DND-41 (cell line): Measurements from ENCODE around the gene PIGX.
"Not testable (repeated sequence)": the region's sequence is repeated elsewhere in the genome, so short reads cannot be mapped to it uniquely, and the experiment has no call there.

ENCODE experiments used
- ATAC-seq: fragments of 200-7000 bp; cut with Tn5 transposase; 3 replicates; pipeline ENCODE4 v1.9.1; 2021; ENCODE audit warnings: low read depth; ENCODE audit not compliant: insufficient read depth
- DNase-seq: peaks from one replicate; pipeline ENCODE4 v3.0.0-alpha.2; 2020
- H2AFZ ChIP-seq: 2 replicates; pipeline ENCODE4 v1.6.0; 2012; ENCODE audit warnings: low read depth, low read length
- H3K27ac ChIP-seq: 2 replicates; pipeline ENCODE4 v1.5.1; 2012; ENCODE audit warnings: low read length, inconsistent platforms
- H3K27me3 ChIP-seq: fragments of 200-600 bp; sonication (generic); 2 replicates; pipeline ENCODE4 v1.6.0; 2012; ENCODE audit warnings: low read length, mild to moderate bottlenecking, inconsistent platforms; ENCODE audit not compliant: insufficient read depth, poor library complexity
- H3K36me3 ChIP-seq: 2 replicates; pipeline ENCODE4 v1.5.1; 2012; ENCODE audit warnings: low read length, inconsistent platforms; ENCODE audit not compliant: insufficient read depth
- H3K4me1 ChIP-seq: 2 replicates; pipeline ENCODE4 v1.5.1; 2012; ENCODE audit warnings: mild to moderate bottlenecking, low read length; ENCODE audit not compliant: insufficient read depth
- H3K4me2 ChIP-seq: 2 replicates; pipeline ENCODE4 v1.6.0; 2012; ENCODE audit warnings: mild to moderate bottlenecking, moderate library complexity, low read length, inconsistent platforms; ENCODE audit not compliant: insufficient read depth
- H3K4me3 ChIP-seq, 2 experiments: fragments of 200-600 bp in 1 of 2; shearing (Covaris generic) in 1 of 2; 2 replicates each; pipeline ENCODE4 v1.5.1; 2012 to 2016; ENCODE audit warnings: inconsistent platforms in 2 of 2, low read length in 2 of 2, mild to moderate bottlenecking in 2 of 2, low read depth in 1 of 2, moderate library complexity in 1 of 2
- H3K79me2 ChIP-seq: 2 replicates; pipeline ENCODE4 v1.6.0; 2012; ENCODE audit warnings: low read length, inconsistent platforms; ENCODE audit not compliant: insufficient read depth
- H3K9ac ChIP-seq: 2 replicates; pipeline ENCODE4 v1.6.0; 2012; ENCODE audit warnings: low read depth, mild to moderate bottlenecking, inconsistent platforms, low read length, moderate library complexity
- H3K9me3 ChIP-seq: 2 replicates; pipeline ENCODE4 v1.5.1; 2012; ENCODE audit warnings: low read length, moderate library complexity, mild to moderate bottlenecking, inconsistent platforms; ENCODE audit not compliant: insufficient read depth, severe bottlenecking
- H4K20me1 ChIP-seq: 2 replicates; pipeline ENCODE4 v1.6.0; 2012; ENCODE audit warnings: low read length; ENCODE audit not compliant: insufficient read depth
- EZH2 ChIP-seq: IDR thresholded peaks from 3 replicates; pipeline ENCODE4 v1.6.1; 2012; ENCODE audit warnings: borderline replicate concordance, low read depth, mild to moderate bottlenecking, moderate library complexity, low read length, inconsistent platforms; ENCODE audit not compliant: severe bottlenecking
- TF ChIP-seq, protein P1 (sequence below): IDR thresholded peaks from 2 replicates; pipeline ENCODE4 v1.5.1; 2012; ENCODE audit warnings: borderline replicate concordance, low read length, moderate library complexity, mild to moderate bottlenecking; ENCODE audit not compliant: poor library complexity, severe bottlenecking; ENCODE audit errors: extremely low read depth

PIGX gene

DNA sequence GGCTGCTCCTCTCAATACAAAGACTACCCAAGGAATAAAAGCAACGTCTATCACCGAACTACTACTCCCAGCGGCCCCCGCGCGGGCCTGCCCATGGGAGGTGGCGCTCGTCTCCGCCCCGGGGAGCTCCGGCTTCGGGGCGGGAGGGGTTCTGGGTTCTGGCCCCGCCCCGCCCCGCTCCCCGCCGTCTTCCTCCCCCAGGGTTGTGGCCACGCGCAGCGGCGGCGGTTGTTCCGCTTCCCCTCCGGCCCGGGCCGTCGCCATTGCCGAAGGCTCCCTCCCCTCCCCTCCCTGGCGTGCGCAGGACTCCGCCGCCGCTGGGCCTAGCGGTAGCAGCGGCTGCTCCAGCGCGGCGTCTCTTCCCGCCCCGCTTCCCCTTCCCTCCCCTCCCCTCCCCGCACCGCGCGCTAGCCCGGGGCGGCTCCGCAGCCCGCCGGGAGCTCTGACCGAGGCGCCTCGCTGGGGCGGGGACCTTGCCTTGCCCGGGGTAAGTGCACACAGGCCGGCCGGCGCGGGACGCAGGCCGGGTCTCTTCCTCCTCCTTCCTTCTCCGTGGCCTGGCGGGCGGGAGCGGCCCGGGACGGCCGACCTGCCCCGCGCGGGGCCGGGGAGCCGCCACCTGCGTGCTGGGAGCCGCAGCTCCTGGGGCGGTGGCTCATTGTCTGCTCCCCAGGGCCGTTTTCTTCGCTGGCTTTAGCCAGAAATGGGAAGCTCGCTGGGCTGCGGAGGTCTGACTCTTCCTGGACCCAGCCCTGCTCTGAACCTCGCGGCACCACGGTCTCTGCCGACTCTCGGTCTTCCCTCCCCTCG is 27.7 kb downstream of the PIGX start, which contains the start of gene PAK2:
PAK2 (plus strand) TSS at position 187 of the 810 bp plus-strand sequence. CDS start 42,790 bp downstream, outside the sequence.
- H3K79me2 ChIP-seq, result peaks cover 52% of the 10 kb centered on the region
- peaks cover 24% of the 10 kb centered on the region for H4K20me1 ChIP-seq
- DNase-seq (peak; percentile 92), ATAC-seq (peak; percentile 88)
- peaks cover 3% of the 10 kb centered on the region; the same call in 1 of the 2 replicates for H3K36me3 ChIP-seq
- no peaks in the 10 kb centered on the region for H3K9me3 ChIP-seq
- no peaks in the 10 kb centered on the region for H3K27me3 ChIP-seq
- H3K27ac ChIP-seq, result peak within 1 kb of the TSS; percentile 90
- peak within 1 kb of the TSS; percentile 79 to 88 for H3K4me3 ChIP-seq
- peaks cover 26% of the 10 kb centered on the region for H3K4me1 ChIP-seq
- TF ChIP-seq, protein P1, sequence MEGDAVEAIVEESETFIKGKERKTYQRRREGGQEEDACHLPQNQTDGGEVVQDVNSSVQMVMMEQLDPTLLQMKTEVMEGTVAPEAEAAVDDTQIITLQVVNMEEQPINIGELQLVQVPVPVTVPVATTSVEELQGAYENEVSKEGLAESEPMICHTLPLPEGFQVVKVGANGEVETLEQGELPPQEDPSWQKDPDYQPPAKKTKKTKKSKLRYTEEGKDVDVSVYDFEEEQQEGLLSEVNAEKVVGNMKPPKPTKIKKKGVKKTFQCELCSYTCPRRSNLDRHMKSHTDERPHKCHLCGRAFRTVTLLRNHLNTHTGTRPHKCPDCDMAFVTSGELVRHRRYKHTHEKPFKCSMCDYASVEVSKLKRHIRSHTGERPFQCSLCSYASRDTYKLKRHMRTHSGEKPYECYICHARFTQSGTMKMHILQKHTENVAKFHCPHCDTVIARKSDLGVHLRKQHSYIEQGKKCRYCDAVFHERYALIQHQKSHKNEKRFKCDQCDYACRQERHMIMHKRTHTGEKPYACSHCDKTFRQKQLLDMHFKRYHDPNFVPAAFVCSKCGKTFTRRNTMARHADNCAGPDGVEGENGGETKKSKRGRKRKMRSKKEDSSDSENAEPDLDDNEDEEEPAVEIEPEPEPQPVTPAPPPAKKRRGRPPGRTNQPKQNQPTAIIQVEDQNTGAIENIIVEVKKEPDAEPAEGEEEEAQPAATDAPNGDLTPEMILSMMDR, result peak; percentile 8
- no peak for TF ChIP-seq EZH2
- H3K9ac ChIP-seq, result peak within 1 kb of the TSS; percentile 93
- peak within 1 kb of the TSS; percentile 83 for H2AFZ ChIP-seq
- peak within 1 kb of the TSS; percentile 80 for H3K4me2 ChIP-seq

GRCh38 chr3:196740481-196741248 is 28.5 kb downstream of the PIGX start:
- ATAC-seq, result peak; percentile 13
- peak overlapping the region; percentile 80 for H3K4me2 ChIP-seq
- peak overlapping the region; percentile 90 for H3K27ac ChIP-seq
- peak overlapping the region; percentile 83 for H2AFZ ChIP-seq
- peaks cover 24% of the 10 kb centered on the region for H4K20me1 ChIP-seq
- H3K9me3 ChIP-seq, result no peaks in the 10 kb centered on the region
- no peaks in the 10 kb centered on the region for H3K27me3 ChIP-seq
- TF ChIP-seq, protein P1, result no peak
- no peak for TF ChIP-seq EZH2
- peaks cover 60% of the 10 kb centered on the region for H3K79me2 ChIP-seq
- peaks cover 26% of the 10 kb centered on the region for H3K4me1 ChIP-seq
- H3K9ac ChIP-seq, result peak overlapping the region; percentile 93
- DNase-seq, result peak; percentile 22
- H3K4me3 ChIP-seq, result peak overlapping the region; percentile 79 to 88
- H3K36me3 ChIP-seq, result peaks cover 6% of the 10 kb centered on the region; the same call in 1 of the 2 replicates

GRCh38 chr3:196741249-196741889 is 29.2 kb downstream of the PIGX start:
- H3K4me3 ChIP-seq, result peak overlapping the region; percentile 79 to 88
- no peak for DNase-seq

DNA sequence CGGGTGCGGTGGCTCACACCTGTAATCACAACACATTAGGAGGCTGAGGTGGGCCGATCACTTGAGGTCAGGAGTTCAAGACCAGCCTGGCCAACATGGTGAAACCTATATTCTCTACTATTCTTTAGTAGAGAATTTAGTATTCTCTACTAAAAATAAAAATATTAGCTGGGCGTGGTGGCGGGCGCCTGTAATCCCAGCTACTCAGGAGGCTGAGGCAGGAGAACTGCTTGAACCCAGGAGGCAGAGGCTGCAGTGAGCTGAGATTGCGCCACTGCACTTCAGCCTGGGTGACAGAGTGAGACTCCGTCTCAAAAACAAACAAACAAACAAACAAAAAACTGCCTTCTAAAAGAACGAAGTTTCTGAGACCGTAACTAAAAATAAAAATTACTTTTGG is 31.4 kb downstream of the PIGX start:
- Histone ChIP-seq H3K4me2 (peak overlapping the region; percentile 47; the same call in 1 of the 2 replicates), H3K36me3 (peaks cover 21% of the 10 kb centered on the region), H3K79me2 (peaks cover 89% of the 10 kb centered on the region), H4K20me1 (peaks cover 40% of the 10 kb centered on the region), H3K4me1 (peaks cover 26% of the 10 kb centered on the region)
- not testable (repeated sequence) for ATAC-seq, H3K9ac ChIP-seq, H3K4me3 ChIP-seq, H3K9me3 ChIP-seq, H3K27ac ChIP-seq, DNase-seq, H2AFZ ChIP-seq, H3K27me3 ChIP-seq

More at GRCh38 chr3:196741249-196741889, 29.2 kb downstream of the PIGX start:
- Histone ChIP-seq H3K36me3 (peaks cover 11% of the 10 kb centered on the region; the same call in 1 of the 2 replicates), H3K79me2 (peaks cover 67% of the 10 kb centered on the region), H4K20me1 (peaks cover 29% of the 10 kb centered on the region), H3K27me3 (no peaks in the 10 kb centered on the region), H3K9me3 (no peaks in the 10 kb centered on the region), H3K4me1 (peaks cover 26% of the 10 kb centered on the region), H3K4me2 (peak overlapping the region; percentile 80), H3K27ac (peak overlapping the region; percentile 90), H3K9ac (peak overlapping the region; percentile 93), H2AFZ (no peak overlapping the region)
- no peak for TF ChIP-seq EZH2
- TF ChIP-seq, protein P1, result no peak
- ATAC-seq, result no peak
